Nephron (organoid): ENCODE measurements around the gene GNB5.

Source experiments
- H3K27ac Mint-ChIP-seq, 3 experiments: 2 replicates each; pipeline ENCODE4 v1.8.0; 2020; ENCODE audit warnings: mixed read lengths in 3 of 3, mild to moderate bottlenecking in 2 of 3, moderate library complexity in 1 of 3
- H3K27me3 Mint-ChIP-seq: 2 replicates; pipeline ENCODE4 v1.8.0; 2021; ENCODE audit warnings: low read depth, mild to moderate bottlenecking, moderate library complexity, mixed read lengths
- H3K36me3 Mint-ChIP-seq: 2 replicates; pipeline ENCODE4 v1.8.0; 2020; ENCODE audit warnings: low read depth, mixed read lengths
- H3K4me1 Mint-ChIP-seq: 2 replicates; pipeline ENCODE4 v1.8.0; 2020; ENCODE audit warnings: mixed read lengths
- H3K4me3 Mint-ChIP-seq, 3 experiments: 2 replicates each; pipeline ENCODE4 v1.8.0; 2020; ENCODE audit warnings: mild to moderate bottlenecking in 3 of 3, mixed read lengths in 3 of 3, moderate library complexity in 2 of 3
- H3K9me3 Mint-ChIP-seq: 2 replicates; pipeline ENCODE4 v1.8.0; 2020; ENCODE audit warnings: mixed read lengths
- CTCF ChIP-seq, 3 experiments: fragments of 200-600 bp; sonication (generic); IDR thresholded peaks; one replicate each; pipeline ENCODE4 v1.5.0; 2021; ENCODE audit warnings: antibody characterized with exemption in 3 of 3; ENCODE audit not compliant: unreplicated experiment in 3 of 3

GNB5 gene

GRCh38 chr15:52078876-52079700, 112.1 kb downstream of the GNB5 start:
- H3K36me3 Mint-ChIP-seq: no peaks in the 10 kb centered on the region
- H3K9me3 Mint-ChIP-seq: no peaks in the 10 kb centered on the region
- no peak overlapping the region for H3K27ac Mint-ChIP-seq
- peak; percentile 56 to 70 (median 61) for TF ChIP-seq CTCF (IDR thresholded peaks at IDR 0.05; ENCODE audit: unreplicated experiment in 3 of 3)
- H3K4me1 Mint-ChIP-seq: no peaks in the 10 kb centered on the region
- H3K4me3 Mint-ChIP-seq: no peak overlapping the region
- H3K27me3 Mint-ChIP-seq: peaks cover 4% of the 10 kb centered on the region

GRCh38 chr15:52078197-52078875, 112.9 kb downstream of the GNB5 start:
- Mint-ChIP-seq H3K27ac (no peak overlapping the region), H3K27me3 (peaks cover 4% of the 10 kb centered on the region), H3K36me3 (no peaks in the 10 kb centered on the region), H3K4me3 (no peak overlapping the region), H3K4me1 (no peaks in the 10 kb centered on the region), H3K9me3 (no peaks in the 10 kb centered on the region)
- no peak for TF ChIP-seq CTCF (IDR thresholded peaks at IDR 0.05; ENCODE audit: unreplicated experiment in 3 of 3)

DNA sequence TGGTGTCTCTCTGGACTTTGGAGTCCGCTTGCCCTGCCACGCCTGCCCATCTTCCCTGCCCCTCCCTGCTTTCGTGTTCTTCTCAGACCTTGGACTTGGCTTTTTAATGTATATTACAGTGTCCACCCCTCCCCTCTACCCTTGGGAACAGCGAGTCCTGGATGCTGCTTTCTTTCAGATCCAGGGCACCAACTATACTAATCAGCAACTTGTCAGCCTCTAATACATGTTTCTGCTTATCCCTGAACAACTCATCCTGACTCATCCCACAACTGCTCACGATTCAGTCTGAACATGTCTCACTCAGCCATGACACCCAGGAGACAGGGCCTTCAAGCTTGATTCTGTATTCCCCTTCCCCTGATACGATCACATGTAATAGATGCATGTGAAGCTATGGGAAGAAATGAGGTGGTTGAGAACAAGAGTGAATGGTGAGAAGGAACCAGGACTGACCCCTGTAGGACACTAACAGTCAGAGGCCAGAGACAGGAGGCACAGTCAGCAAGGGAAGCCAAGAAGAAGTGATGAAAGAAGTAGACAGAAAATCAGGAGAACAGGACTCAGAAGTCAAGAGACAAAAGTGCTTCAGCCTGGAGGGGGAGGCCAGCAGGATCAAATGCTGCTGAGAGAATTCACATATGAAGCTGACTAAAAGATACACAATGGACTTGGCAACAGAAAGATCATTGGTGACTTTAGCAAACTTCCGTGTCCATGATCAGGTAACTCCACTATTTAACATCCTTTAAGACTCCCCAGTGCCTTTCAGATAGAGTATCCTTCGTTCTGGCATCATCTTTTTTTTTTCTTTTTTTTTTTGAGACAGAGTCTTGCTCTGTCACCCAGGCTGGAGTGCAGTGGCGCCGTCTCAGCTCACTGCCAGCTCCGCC, 114.1 kb downstream of the GNB5 start:
- no peaks in the 10 kb centered on the region for H3K4me1 Mint-ChIP-seq
- no peak for TF ChIP-seq CTCF (IDR thresholded peaks at IDR 0.05; ENCODE audit: unreplicated experiment in 3 of 3)
- H3K9me3 Mint-ChIP-seq: no peaks in the 10 kb centered on the region
- no peak overlapping the region for H3K27ac Mint-ChIP-seq
- H3K27me3 Mint-ChIP-seq: peaks cover 4% of the 10 kb centered on the region
- H3K36me3 Mint-ChIP-seq: no peaks in the 10 kb centered on the region
- H3K4me3 Mint-ChIP-seq: no peak overlapping the region

DNA sequence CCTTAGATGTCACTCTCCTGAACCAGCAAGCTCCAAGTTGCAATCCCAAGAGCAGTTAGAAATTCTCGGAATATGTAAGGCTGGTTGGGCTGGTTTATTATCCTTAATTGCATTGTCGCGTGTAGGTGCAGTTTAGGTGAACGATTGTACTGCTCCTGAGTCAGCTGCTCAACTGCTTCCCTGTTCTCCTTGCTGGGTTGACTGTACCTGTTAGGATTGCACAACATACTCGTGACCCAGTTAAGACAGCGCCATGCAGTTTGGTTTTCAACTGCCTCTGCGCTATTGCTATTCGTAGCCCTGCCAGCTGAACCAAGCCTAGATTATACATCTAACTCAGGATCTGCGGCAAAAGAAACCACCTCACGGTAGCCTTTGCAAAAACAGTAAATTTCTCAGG, 119.6 kb downstream of the GNB5 start:
- Mint-ChIP-seq H3K27me3 (peaks cover 9% of the 10 kb centered on the region), H3K4me1 (no peaks in the 10 kb centered on the region), H3K36me3 (peaks cover 2% of the 10 kb centered on the region), H3K9me3 (no peaks in the 10 kb centered on the region), H3K27ac (no peak overlapping the region), H3K4me3 (no peak overlapping the region)
- TF ChIP-seq CTCF (IDR thresholded peaks at IDR 0.05; ENCODE audit: unreplicated experiment in 3 of 3): no peak

DNA sequence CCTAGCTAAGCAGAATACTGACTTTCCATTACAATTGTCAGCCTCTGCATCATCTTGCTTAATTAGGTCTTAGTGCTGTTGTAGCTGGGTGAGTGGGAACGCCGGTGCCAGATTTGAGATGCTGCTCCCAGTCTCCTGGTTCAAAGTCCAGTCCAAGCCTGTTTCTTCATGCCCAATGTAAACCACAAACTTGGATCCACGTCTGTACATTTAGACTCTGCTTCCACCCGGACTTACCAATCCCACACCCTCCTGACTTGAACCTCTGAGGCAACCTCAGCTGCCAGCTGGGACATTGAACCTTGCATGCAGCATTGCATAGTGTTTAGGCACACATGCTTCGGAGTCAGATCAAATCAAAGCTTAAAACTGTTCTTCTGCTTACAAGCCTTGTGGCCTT, 121.6 kb downstream of the GNB5 start:
- Mint-ChIP-seq H3K4me3 (no peak overlapping the region), H3K9me3 (no peaks in the 10 kb centered on the region)

More for the DNA sequence above, 121.6 kb downstream of the GNB5 start:
- TF ChIP-seq CTCF (IDR thresholded peaks at IDR 0.05; ENCODE audit: unreplicated experiment in 3 of 3): no peak
- Mint-ChIP-seq H3K36me3 (peaks cover 11% of the 10 kb centered on the region), H3K27me3 (peaks cover 9% of the 10 kb centered on the region), H3K4me1 (no peaks in the 10 kb centered on the region), H3K27ac (no peak overlapping the region)
